SU-DHL-6 (cell line): Measurements from ENCODE around the gene ENAM.

Experiments used
- H2AFZ ChIP-seq: fragments of 200-600 bp; sonication (generic); 2 replicates; pipeline ENCODE4 v1.6.1; 2014; ENCODE audit warnings: low read depth, mild to moderate bottlenecking, moderate library complexity, mixed read lengths, antibody characterized with exemption, low read length; ENCODE audit not compliant: severe bottlenecking
- H3F3A ChIP-seq: fragments of 200-600 bp; shearing (Covaris generic); 2 replicates; pipeline ENCODE4 v1.6.0; 2016; ENCODE audit warnings: antibody characterized with exemption, mild to moderate bottlenecking; ENCODE audit not compliant: insufficient read depth
- H3K27ac ChIP-seq: fragments of 200-600 bp; sonication (generic); 2 replicates; pipeline ENCODE4 v1.5.1; 2016; ENCODE audit warnings: low read depth, mild to moderate bottlenecking, low read length, moderate library complexity, mixed read lengths
- H3K27me3 ChIP-seq: fragments of 200-600 bp; sonication (generic), shearing (Covaris generic); 2 replicates; pipeline ENCODE4 v1.6.0; 2014; ENCODE audit warnings: mild to moderate bottlenecking, low read length
- H3K36me3 ChIP-seq: fragments of 200-600 bp; sonication (generic); 2 replicates; pipeline ENCODE4 v1.6.1; 2014; ENCODE audit warnings: mild to moderate bottlenecking, low read length, mixed read lengths
- H3K4me2 ChIP-seq: fragments of 300-600, 200-600 bp; shearing (Covaris generic), sonication (generic); 2 replicates; pipeline ENCODE4 v1.6.0; 2014; ENCODE audit warnings: low read length, low read depth, mild to moderate bottlenecking; ENCODE audit not compliant: poor library complexity, severe bottlenecking
- H3K4me3 ChIP-seq: fragments of 200-600 bp; sonication (generic); 2 replicates; pipeline ENCODE4 v1.5.1; 2014; ENCODE audit warnings: antibody characterized with exemption, low read length, mild to moderate bottlenecking, mixed read lengths; ENCODE audit not compliant: insufficient read depth, poor library complexity, severe bottlenecking
- H3K79me2 ChIP-seq: fragments of 200-600 bp; sonication (generic); 2 replicates; pipeline ENCODE4 v1.6.1; 2014; ENCODE audit warnings: mild to moderate bottlenecking, low read length, moderate library complexity; ENCODE audit not compliant: insufficient read depth
- H3K9ac ChIP-seq: fragments of 200-600 bp; sonication (generic); 2 replicates; pipeline ENCODE4 v1.7.0; 2014; ENCODE audit warnings: mild to moderate bottlenecking, low read length
- H3K9me2 ChIP-seq: fragments of 200-600 bp; sonication (generic); replicated peaks from 2 replicates; pipeline ENCODE4 v1.6.1; 2014; ENCODE audit warnings: low read length; ENCODE audit not compliant: insufficient read depth
- H3K9me3 ChIP-seq: fragments of 200-600 bp; sonication (generic); 2 replicates; pipeline ENCODE4 v1.6.1; 2014; ENCODE audit warnings: low read length, mixed read lengths; ENCODE audit not compliant: insufficient read depth
- H4K20me1 ChIP-seq: fragments of 200-600 bp; sonication (generic); 2 replicates; pipeline ENCODE4 v1.6.1; 2014; ENCODE audit warnings: low read depth, mild to moderate bottlenecking, antibody characterized with exemption, low read length, moderate library complexity, mixed read lengths
- EZH2phosphoT487 ChIP-seq: fragments of 200-600 bp; sonication (generic), shearing (Covaris generic); conservative IDR thresholded peaks from 2 replicates; pipeline ENCODE4 v1.6.1; 2018; ENCODE audit warnings: mild to moderate bottlenecking, antibody characterized with exemption, low read length, moderate library complexity, mixed read lengths
- TF ChIP-seq, protein P1 (sequence below): fragments of 200-600 bp; sonication (generic); IDR thresholded peaks from one replicate; pipeline ENCODE4 v1.5.1; 2017; ENCODE audit warnings: antibody characterized with exemption, mild to moderate bottlenecking, low read length, moderate library complexity; ENCODE audit not compliant: insufficient read depth, poor library complexity, severe bottlenecking

ENAM gene

DNA sequence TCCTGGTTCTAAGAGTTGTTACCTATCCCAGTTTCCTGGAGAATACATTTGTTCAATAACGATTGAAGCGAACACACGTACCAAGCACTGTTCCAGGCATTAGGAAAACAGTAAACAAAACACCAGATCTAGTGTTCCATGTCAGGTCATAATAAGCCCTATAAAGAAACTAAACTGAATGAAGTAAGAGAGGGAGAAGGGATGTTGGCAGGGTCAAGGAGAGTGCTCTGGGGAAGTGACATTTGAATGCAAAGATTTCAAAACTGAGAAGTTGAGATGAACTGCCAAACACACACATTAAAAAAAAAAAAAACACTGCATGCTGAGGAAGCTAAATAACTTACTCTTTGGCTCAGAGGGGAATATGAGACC lies 14.4 kb upstream of the ENAM start:
- Histone ChIP-seq H3K4me3 (no peak overlapping the region), H3K4me2 (no peak overlapping the region), H3K9me3 (no peaks in the 10 kb centered on the region), H2AFZ (no peak overlapping the region), H3F3A (no peaks in the 10 kb centered on the region), H3K27ac (no peak overlapping the region), H3K9ac (no peak overlapping the region), H3K79me2 (no peaks in the 10 kb centered on the region), H4K20me1 (no peaks in the 10 kb centered on the region), H3K36me3 (no peaks in the 10 kb centered on the region), H3K27me3 (no peaks in the 10 kb centered on the region), H3K9me2 (no peaks in the 10 kb centered on the region)
- TF ChIP-seq, protein P1, sequence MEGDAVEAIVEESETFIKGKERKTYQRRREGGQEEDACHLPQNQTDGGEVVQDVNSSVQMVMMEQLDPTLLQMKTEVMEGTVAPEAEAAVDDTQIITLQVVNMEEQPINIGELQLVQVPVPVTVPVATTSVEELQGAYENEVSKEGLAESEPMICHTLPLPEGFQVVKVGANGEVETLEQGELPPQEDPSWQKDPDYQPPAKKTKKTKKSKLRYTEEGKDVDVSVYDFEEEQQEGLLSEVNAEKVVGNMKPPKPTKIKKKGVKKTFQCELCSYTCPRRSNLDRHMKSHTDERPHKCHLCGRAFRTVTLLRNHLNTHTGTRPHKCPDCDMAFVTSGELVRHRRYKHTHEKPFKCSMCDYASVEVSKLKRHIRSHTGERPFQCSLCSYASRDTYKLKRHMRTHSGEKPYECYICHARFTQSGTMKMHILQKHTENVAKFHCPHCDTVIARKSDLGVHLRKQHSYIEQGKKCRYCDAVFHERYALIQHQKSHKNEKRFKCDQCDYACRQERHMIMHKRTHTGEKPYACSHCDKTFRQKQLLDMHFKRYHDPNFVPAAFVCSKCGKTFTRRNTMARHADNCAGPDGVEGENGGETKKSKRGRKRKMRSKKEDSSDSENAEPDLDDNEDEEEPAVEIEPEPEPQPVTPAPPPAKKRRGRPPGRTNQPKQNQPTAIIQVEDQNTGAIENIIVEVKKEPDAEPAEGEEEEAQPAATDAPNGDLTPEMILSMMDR, result no peak
- TF ChIP-seq EZH2phosphoT487, result no peak

DNA sequence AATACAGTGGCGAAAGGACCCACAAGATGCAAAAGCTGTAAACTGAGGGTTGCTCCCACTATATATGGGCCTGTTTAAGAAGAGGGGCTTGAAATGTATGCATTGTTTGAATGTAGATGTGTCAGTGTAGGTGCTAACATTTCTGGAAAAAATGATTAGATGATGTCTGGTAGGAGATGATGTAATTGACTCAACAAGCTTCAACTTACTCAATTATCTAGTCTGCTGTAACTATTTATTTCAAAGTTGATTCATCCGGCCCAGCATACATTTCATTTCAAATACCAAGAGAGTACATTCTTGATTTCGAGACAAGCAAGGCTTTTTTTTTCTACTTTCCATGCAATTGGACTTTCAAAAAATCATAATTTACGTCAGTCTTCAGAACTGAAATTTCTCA lies 9.3 kb upstream of the ENAM start:
- no peaks in the 10 kb centered on the region for H3K27me3 ChIP-seq
- H3K27ac ChIP-seq, result no peak overlapping the region
- H4K20me1 ChIP-seq, result no peaks in the 10 kb centered on the region
- H3K9ac ChIP-seq, result no peak overlapping the region
- H3K36me3 ChIP-seq, result no peaks in the 10 kb centered on the region
- TF ChIP-seq, protein P1, result no peak
- TF ChIP-seq EZH2phosphoT487, result no peak
- no peak overlapping the region for H3K4me3 ChIP-seq
- H3K9me3 ChIP-seq, result no peaks in the 10 kb centered on the region
- no peaks in the 10 kb centered on the region for H3K79me2 ChIP-seq
- no peaks in the 10 kb centered on the region; the same call in 1 of the 2 replicates for H3F3A ChIP-seq
- no peak overlapping the region for H3K4me2 ChIP-seq
- H2AFZ ChIP-seq, result no peak overlapping the region
- H3K9me2 ChIP-seq, result no peaks in the 10 kb centered on the region

DNA sequence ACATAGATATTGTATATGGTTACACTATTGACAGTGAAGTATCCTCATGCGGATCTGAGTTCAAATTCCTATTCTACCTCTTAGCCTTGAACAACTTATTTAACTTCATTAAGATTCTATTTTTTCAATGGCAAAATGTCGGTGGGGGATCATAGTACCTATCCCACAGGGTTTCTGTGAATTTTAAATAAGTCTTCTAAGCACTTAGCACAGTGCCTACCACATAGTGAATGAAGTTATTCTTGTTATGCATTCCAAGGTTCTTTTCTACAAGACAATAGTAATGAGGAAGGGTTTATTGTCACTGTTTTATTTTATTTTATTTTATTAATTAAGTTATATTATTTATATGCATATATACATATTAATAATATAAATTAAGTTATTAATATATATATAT lies 8.8 kb upstream of the ENAM start:
- Histone ChIP-seq H3K4me2 (no peak overlapping the region), H4K20me1 (no peaks in the 10 kb centered on the region), H3K9me3 (no peaks in the 10 kb centered on the region), H3K27ac (no peak overlapping the region), H3K79me2 (no peaks in the 10 kb centered on the region), H3K27me3 (no peaks in the 10 kb centered on the region), H3K9me2 (no peaks in the 10 kb centered on the region), H2AFZ (no peak overlapping the region), H3K9ac (no peak overlapping the region), H3K36me3 (no peaks in the 10 kb centered on the region), H3F3A (no peaks in the 10 kb centered on the region; the same call in 1 of the 2 replicates), H3K4me3 (no peak overlapping the region)
- TF ChIP-seq, protein P1, result no peak
- no peak for TF ChIP-seq EZH2phosphoT487
